Stomach (tissue), 4 donors: ENCODE data around the gene FBXO27.

Experiments
- EP300 ChIP-seq: sonication (generic); formaldehyde crosslinking; IDR thresholded peaks from one replicate; pipeline ENCODE4 v1.6.1; 2017; ENCODE audit warnings: antibody characterized with exemption
- TF ChIP-seq, protein P1 (sequence below), 7 experiments: fragments of 450-650 bp in 4 of 7; fragments of 200-600 bp in 3 of 7; sonication (generic) in 3 of 7; IDR thresholded peaks; one replicate each; pipeline ENCODE4 v1.5.1; 2016 to 2019; ENCODE audit warnings: antibody characterized with exemption in 7 of 7, control low read depth in 2 of 7, mild to moderate bottlenecking in 1 of 7

DNA sequence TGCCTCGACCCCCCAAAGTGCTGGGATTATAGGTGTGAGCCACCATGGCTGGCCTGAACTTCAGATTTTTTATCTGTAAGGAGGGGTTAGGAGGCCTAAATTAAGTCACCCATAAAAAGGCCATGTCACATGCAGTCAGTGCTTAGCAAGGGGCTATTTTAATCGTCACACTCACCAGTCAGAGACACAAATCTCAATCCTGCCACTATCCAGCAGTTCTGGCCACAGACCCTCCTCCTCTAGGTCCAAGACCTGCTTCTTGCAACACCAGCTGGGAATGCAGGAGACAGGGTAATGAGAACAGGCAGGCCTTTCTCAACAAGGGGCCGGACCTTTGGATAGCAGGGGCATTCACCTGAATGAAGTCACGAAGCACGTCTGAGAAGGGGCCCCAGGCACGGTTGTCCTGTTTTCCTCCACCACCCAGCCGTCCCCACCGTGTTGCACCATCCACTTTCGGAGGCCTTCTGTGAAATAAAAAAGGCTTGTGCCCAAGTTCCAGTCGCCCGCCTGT is 1.4 kb downstream of the FBXO27 start:
- TF ChIP-seq, protein P1, sequence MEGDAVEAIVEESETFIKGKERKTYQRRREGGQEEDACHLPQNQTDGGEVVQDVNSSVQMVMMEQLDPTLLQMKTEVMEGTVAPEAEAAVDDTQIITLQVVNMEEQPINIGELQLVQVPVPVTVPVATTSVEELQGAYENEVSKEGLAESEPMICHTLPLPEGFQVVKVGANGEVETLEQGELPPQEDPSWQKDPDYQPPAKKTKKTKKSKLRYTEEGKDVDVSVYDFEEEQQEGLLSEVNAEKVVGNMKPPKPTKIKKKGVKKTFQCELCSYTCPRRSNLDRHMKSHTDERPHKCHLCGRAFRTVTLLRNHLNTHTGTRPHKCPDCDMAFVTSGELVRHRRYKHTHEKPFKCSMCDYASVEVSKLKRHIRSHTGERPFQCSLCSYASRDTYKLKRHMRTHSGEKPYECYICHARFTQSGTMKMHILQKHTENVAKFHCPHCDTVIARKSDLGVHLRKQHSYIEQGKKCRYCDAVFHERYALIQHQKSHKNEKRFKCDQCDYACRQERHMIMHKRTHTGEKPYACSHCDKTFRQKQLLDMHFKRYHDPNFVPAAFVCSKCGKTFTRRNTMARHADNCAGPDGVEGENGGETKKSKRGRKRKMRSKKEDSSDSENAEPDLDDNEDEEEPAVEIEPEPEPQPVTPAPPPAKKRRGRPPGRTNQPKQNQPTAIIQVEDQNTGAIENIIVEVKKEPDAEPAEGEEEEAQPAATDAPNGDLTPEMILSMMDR (IDR thresholded peaks at IDR 0.05): no peak
- no peak for TF ChIP-seq EP300
